ENCODE measurements around the gene ZNF385B.

Gene ZNF385B

GRCh38 chr2:179854891-179855290 is 6.5 kb downstream of the ZNF385B start:
- no peak for DNase-seq

- DNase-seq: no peak
These were observed 8.3 kb downstream of the ZNF385B start for GRCh38 chr2:179853108-179853507.

GRCh38 chr2:179850188-179850587 is 11.2 kb downstream of the ZNF385B start:
- DNase-seq: no peak

GRCh38 chr2:179849719-179850118 is 11.7 kb downstream of the ZNF385B start:
- no peak for DNase-seq

GRCh38 chr2:179843541-179843940 is 17.9 kb downstream of the ZNF385B start:
- no peak for DNase-seq

- no peak for DNase-seq
These were observed 18.8 kb downstream of the ZNF385B start for GRCh38 chr2:179842498-179843153.

GRCh38 chr2:179840840-179841239 is 20.6 kb downstream of the ZNF385B start:
- DNase-seq: no peak

GRCh38 chr2:179837408-179837807 is 24.0 kb downstream of the ZNF385B start:
- DNase-seq: no peak

- no peak for DNase-seq
These were observed 31.2 kb downstream of the ZNF385B start for GRCh38 chr2:179830043-179830787.

GRCh38 chr2:179826297-179826696 is 35.1 kb downstream of the ZNF385B start:
- no peak for DNase-seq

- DNase-seq: no peak
These were observed 35.9 kb downstream of the ZNF385B start for GRCh38 chr2:179825494-179825893.

GRCh38 chr2:179824961-179825360 is 36.5 kb downstream of the ZNF385B start:
- DNase-seq: no peak

- DNase-seq: no peak
These were observed 38.9 kb downstream of the ZNF385B start for GRCh38 chr2:179822540-179822939.

GRCh38 chr2:179818546-179818945 is 42.9 kb downstream of the ZNF385B start:
- DNase-seq: no peak

- no peak for DNase-seq
These were observed 44.1 kb downstream of the ZNF385B start for GRCh38 chr2:179817181-179817841.

GRCh38 chr2:179814050-179814449 is 47.4 kb downstream of the ZNF385B start:
- no peak for DNase-seq

- no peak for DNase-seq
These were observed 48.9 kb downstream of the ZNF385B start for GRCh38 chr2:179812501-179812900.

- DNase-seq: no peak
These were observed 50.4 kb downstream of the ZNF385B start for GRCh38 chr2:179811042-179811441.

GRCh38 chr2:179809606-179810005 is 51.8 kb downstream of the ZNF385B start:
- DNase-seq: no peak

GRCh38 chr2:179805001-179805400 is 56.4 kb downstream of the ZNF385B start:
- no peak for DNase-seq

GRCh38 chr2:179804206-179804605 is 57.2 kb downstream of the ZNF385B start:
- no peak for DNase-seq

GRCh38 chr2:179802051-179802882 is 59.1 kb downstream of the ZNF385B start:
- DNase-seq: no peak

GRCh38 chr2:179800776-179801175 is 60.6 kb downstream of the ZNF385B start:
- no peak for DNase-seq

All from T1000 (cell line).